GM19025 (cell line): ENCODE data around the gene CCDC61.

Experiments
- ATAC-seq: cut with Tn5 transposase; IDR thresholded peaks from one replicate; pipeline ENCODE4 v1.9.1; 2021; ENCODE audit warnings: mild to moderate bottlenecking, low read depth, moderate library complexity; ENCODE audit not compliant: unreplicated experiment

The CCDC61 gene, protein sequence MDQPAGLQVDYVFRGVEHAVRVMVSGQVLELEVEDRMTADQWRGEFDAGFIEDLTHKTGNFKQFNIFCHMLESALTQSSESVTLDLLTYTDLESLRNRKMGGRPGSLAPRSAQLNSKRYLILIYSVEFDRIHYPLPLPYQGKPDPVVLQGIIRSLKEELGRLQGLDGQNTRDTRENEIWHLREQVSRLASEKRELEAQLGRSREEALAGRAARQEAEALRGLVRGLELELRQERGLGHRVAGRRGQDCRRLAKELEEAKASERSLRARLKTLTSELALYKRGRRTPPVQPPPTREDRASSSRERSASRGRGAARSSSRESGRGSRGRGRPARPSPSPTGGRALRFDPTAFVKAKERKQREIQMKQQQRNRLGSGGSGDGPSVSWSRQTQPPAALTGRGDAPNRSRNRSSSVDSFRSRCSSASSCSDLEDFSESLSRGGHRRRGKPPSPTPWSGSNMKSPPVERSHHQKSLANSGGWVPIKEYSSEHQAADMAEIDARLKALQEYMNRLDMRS

DNA sequence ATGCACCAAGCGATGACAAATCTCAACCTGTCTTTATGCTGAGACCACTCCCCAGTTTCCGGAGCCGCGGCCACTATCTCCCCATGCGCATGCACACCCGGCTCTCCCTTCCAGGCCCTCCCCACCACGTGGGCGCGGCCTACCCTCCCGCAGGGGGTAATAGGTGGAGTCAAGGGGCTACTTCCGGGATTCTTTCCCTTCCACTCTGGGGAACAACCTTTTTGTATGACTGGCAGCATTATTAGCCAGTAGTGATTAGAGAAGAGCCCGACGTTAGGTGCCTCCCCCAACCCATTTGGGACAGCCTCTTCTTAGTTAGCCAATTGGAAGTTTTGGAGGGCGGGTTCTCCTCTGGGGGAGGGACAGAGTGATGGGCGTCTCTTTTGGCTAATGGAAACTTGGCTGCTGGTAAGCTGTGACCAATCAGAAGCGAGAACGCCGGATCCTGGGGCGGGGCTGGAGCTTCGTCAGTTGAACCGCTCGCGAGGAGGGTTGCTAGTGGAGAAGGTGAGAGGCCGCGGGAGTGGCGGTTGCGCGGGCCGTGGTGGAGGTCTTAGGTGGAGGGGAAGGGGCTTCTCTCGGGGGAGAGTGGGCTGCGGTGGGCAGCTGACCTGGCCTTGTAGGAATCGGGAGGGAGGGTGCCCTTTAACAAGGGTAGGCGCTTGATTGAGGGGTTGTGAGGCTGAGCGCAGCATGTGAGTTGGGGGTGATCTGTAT, at the start of gene CCDC61:
Gene CCDC61 (plus strand): TSS at position 470 of the 717 bp plus-strand sequence. CDS start 7,552 bp downstream, outside the sequence.
- peak; percentile 99 for ATAC-seq

DNA sequence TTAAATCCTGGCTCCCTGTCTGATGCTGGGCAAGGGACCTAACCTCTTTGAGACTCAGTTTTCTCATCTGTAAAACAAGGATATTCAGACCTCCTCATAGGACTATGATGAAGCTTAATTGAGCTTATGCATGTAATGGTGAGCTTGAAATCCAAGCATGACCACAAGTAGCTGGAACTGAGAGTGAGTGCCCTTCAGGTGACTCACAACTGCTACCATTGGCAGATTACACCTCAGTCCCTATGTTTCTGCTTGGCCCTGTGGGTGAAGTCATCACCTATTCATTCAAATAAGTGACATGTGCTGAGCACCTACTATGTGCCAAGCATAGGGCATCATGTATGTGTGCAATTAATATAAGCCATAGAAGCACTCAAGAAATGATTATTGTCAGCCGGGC, 47.3 kb upstream of the CCDC61 start:
- no peak for ATAC-seq

DNA sequence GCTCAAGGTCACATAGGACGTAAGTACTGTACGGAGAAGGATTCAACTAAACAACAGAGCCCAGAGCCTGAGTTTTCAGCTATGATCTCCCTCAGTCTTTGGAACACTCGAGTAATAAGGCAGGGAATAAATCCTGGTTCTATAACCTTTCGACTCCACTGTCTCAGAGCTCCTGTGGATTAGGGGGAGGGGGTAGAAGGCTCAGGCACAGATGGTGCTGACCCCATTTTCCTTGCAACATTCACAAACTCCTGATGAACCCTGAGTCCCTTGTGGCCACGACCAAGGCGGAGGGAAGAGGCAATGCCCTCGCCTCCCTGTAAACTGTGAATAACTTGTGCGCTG, 43.0 kb upstream of the CCDC61 start:
- ATAC-seq, result no peak

DNA sequence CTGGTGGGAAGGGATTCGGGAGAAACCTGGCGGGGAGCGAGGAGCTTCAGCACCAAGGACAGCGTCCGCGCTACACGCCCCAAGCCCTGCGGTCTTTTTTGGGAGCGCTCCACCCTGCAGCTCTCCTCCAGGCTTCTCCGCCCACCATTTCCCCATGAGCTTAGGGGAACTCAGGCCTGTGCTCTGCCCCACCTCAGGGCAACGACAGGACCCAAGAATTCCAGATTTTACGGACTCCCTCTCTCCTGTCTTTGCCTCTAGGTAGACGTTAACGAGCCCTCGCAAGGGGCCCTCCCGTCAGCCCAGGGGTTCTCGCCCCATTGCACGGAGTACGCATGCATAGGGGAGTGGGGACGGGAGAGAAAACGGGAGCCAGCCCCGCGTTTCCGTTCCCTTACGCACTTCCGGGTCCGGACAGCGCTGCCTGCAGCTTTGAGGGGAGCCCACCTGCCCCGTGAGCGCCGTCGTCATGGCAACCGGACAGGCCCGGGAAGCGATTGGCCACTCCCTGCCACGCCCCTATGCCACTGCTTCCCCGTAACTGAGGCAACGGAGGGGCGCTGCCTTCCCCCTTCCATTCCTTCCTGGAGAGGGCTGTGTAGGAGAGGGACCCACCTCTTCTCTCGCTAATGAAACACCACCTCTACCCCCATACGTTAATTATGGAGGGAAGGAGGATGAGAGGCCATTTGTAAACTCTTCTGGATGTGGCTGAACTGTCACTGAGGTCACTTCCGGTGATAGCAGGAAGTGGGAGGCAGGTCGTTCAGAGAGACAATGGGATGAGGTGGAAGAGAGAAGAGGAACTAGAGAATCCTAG, 42.4 kb upstream of the CCDC61 start:
- no peak for ATAC-seq

DNA sequence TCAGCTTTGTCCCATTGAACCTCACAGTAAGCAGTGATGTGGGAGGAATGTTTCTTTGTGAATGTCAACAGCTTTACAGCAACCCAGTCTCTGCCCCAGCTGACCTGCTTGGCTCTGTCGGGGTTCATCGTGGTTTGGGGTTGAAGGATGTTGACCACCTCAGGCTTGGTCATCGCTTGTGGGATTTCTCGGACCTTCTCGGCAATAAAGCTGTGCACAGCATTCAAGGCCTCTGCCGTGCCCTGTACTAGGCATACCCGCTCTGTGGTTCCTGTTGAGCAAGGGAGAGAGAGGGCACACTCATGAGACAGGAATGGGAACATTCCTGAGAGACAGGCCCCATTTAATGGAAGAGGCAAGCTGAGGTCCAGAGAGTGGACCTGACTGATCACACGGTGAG, 41.6 kb upstream of the CCDC61 start:
- ATAC-seq, result no peak

DNA sequence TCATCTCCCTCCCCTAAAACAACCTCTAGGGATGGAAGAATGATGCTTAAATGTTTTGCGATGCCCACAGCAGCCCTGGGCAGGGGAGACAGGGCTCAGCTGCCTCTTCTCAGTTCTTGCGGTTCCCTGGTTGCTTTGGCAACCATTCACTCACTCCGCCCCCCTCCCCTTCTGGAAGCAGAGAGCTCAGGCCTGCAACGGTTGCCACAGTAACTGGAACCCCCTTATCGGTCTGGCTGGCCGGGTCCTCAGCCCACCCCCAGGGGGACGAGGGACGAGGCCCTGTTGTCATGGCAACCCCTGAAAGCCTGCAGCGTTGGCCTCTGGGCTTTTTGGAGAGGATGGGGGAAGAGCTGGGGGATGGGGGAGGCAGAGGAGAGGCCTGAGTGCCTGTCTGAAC, 41.1 kb upstream of the CCDC61 start:
- no peak for ATAC-seq

DNA sequence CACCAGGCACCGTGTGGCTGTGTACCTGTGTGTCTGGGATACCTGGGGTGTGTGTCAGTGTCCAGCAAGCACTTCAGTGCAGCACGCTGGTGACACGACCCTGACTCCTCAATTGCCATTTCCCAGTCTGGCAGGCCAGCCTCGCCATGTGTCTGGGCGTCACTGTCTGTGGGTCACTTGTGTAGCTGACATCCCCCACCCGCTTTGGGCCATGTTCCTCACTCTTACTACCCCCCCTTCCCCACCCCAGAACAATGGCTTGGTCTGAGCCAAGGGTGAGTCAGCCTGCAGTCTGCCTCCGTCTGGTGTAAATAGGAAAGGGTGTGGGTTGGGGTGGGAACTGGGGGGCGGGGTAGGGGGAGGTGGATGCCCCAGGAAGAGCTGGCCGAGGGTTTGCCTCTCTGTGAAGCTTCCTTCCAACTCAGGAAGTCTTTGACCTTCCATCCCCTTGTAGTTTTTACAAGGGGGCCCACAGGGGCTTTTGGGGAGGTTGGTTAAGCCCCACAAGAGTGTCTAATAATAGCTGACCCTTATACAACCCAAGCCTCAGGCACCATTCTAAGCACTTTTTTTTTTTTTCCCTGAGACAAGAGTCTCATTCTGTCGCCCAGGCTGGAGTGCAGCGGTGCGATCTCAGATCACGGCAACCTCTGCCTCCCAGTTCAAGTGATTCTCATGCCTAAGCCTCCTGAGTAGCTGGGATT, 39.2 kb upstream of the CCDC61 start:
- no peak for ATAC-seq

DNA sequence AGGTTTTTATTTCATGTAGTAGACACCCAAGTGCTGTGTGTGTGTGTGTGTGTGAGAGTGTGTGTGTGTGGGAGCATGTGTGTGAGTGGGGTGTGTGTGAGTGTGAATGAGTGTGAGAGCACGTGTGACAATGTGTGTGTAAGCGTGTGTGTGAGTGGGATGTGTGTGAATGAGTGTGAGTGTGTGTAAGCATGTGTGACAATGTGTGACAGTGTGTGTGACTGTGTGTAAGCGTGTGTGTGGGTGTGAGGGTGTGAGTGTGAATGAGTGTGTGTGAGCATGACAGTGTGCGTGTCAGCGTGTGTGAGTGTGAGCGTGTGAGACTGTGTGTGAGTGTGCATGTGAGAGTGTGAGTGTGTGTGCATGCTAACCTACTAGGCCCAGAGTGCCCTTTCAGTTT, 36.9 kb upstream of the CCDC61 start:
- ATAC-seq, result no peak

DNA sequence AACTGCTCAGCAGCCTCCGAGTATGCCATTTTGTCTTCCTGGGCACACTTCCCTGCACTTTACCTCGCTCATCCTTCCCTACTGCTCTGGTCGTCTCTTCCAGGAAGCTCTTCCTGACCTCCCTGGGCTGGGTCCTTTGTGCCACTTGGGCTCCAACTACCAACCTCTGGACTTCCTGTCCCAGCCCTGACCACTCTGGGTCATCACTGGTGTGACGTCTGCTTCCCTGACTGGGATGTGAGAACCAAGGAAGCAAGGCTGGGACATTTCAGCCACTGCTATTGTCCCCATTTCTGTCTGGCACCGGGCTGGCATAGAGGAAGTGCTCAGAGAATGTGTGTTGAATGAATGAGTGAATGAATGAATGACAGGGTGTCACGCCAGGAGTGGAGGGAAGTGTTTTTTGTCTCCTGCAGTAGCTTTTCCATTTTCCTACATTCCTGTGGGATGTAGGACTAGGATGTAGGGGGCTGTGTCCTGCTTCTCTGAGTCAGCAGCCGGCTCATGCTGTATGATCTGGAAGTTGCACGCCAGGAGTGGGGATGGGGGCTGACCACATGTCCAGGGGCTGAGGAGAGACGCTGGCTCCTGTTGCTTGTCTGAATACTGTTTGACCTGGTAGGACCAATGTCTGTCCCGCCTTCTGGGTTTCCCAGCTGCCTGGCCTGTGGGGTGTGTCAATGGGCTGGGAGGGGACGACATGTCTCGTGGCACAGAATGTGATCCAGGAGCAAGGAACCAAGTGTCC, 36.3 kb upstream of the CCDC61 start:
- ATAC-seq, result no peak

DNA sequence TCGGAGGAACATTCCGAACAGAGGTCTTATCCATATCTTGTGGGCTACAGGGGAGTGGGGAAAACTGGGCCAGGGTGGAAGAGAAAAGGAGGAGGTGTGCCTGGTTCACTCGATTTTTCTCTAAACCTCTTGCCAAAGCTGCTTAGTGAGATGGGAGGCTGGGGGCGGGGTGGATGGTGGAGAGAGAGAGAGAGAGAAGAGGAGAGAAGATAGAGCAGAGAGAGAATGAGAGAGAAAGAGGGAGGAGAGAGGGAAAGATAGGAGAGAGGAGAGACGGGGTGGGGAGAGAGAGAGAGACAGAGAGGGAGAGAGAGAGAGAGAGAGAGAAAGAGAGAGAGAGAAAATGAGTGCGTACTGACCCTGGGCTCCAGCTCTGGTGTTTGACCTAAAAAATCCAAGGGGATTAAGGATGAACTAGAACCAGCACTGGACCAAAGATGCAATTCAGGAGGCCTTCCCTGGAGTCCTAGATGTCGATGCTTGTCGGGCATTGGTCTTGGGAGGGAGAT, 35.7 kb upstream of the CCDC61 start:
- no peak for ATAC-seq

DNA sequence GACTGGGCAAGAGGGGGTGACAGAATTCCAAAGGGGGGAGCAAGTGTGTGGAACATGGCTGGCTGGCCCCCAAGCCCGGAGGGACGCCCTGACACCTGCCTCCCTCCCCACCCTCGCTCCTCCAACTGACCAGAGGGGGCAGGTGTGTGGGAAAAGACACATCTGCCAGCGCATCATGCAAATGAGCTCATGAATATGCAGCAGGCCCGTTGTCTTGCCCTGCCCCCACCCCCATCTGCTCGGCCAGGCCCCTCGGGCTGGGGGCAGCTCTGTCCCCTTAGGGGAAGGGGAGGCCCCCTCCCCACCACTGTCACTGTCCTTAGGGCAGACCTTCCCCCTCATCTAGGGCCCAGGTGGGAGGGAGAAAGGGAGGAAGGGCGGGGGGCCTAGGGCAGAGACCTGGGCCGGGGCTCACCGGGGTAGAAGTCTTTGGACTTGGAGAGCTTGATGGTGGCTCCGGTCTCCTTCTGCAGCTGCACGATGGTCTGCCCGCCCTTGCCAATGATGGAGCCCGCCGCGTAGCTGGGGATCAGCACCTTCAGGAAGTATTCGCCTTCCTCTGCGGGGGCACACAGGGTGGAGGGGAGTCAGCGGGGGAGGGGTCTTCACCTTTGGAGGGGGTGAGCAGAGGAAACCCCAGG, 34.6 kb upstream of the CCDC61 start:
- no peak for ATAC-seq

DNA sequence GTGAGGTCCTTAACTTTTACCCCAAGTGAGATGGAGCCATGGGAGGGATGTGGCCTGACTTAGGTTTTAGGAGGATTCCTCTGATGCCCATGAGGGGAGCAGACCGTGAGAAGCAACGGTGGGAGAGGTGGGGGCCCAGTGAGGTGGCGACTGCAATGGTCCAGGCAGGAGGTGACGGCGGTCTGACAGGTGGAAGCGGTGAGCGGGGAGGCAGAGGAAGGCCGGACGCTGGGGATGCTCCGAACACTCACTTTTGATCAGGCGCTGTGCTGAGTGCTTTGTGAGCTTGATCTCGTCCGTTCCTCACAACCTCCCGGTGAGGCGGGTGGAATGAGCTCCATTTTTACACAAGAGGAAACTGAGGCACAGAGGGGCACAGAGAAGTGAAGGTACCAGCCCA, 33.2 kb upstream of the CCDC61 start:
- ATAC-seq, result no peak

DNA sequence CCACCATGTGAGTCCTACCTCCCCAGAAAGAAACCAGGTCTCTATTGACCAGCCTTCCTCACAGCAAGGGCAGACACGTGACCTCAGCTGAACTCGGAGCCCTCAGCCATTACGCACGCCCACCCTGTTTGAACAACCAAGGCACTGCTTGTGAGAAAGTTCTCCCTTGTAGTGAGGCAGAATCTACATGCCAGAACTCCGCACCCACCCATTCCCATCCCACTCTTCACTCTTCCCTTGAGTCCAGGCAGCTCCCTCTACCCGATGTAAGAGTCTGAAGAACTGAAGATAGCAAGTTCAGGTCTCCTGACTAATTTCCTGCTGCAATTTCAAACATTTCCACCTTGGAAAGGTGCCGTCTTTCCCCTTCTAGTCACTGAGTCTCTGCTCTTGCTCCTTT, 28.0 kb upstream of the CCDC61 start:
- no peak for ATAC-seq

DNA sequence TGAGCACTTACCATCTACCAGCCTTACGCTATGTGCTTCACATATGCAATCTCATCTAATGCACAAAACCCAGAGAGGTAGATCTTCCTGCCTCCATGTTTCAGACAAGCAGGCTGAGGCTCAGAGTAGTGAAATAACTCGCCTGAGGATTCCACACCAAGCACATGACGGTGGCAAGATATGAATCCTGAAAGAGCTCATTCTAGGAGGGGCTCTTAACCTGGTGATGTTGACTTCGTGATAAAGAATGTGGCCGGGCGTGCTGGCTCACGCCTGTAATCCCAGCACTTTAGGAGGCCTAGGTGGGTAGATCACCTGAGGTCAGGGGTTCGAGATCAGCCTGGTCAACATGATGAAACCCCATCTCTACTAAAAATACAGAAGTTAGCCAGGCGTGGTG, 26.6 kb upstream of the CCDC61 start:
- no peak for ATAC-seq

DNA sequence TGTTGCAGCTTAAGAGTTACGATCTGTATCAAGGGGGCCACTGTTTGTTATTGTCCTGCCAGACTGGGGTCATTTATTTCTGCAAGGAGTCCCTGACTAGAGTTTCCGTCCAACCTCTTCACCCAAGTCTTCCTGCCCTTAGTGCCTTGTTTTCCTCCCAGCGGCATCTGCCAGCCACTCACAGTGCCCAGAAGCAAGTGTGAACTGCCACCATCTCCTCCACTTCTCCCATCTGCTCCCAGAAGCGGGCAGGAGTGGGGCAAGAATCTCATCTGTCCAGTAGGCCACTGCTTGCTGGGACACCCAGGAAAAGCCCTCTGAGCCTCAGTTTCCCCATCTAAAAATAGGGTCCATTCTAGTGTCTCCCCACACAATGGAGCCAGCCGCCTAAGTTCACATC, 25.6 kb upstream of the CCDC61 start:
- no peak for ATAC-seq

DNA sequence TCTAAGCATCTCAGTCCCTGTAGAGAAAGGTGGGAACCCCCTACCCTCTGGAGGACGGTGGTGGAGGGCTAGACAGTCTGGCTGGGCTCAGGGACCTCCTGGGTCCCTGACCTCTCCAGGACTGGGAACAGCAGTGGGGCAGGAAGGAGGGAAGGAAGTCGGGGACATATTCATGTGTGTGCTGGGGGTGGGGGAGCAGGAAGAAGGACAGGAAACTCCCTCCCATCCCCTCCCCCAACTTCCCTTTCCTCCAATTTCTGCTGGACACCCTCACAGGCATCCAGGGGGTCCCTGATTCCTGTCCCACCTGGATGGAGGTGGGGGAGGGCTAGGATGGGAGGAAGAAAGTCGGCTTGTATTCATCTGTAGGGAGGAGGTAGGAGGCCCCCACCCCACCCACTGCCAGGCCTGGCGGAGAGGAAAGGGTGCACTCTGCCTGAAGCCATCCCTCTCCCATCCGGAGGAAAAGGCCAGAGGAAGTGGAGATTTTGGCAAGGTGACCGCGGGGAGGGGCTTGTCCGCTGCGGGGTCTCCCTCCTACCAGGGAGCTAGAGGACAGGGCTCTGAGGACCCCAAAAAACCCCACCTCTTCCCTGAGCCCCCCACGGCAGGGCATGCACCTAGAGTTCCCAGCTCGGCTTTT, 23.9 kb upstream of the CCDC61 start:
- ATAC-seq, result no peak

DNA sequence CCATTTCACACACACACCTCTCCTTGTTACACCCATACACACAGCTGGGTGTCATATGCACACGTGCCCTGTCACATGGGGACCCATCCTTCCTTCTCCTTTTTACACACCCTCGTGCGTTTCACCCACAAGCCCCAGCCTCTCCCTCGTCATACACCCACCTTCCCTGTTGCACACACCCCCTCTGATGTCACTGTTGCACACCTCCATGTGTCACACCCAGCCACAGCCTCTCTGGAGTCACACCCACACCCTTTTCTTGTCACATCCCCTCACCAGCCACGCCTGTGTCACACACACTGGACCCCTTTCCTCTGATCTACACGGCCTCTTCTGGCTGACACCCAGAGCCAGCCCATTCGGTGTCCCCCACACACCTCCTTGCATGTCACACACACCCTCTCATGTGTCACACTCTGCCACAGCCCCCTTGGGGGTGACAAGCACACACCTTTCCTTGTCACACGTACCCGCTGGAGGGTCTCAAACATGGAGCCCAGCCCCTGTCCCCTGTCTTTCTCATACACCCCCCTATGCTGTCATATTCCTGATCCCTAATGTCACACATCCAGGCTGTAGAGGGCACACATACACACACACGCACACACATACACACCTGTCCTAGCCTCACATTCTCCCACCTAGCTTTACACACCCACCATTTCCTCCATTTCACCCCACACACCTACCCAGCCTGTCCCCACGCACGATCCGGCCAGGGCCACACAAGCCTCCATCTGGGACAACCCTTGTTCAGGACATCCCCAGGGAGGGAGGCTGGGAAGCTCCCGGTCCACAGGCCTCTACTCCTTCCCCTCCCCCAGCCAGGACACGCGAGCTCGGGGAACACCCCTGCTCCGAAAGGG, 23.0 kb upstream of the CCDC61 start:
- ATAC-seq, result no peak
